ENCODE data around the gene KCTD17.

DNA sequence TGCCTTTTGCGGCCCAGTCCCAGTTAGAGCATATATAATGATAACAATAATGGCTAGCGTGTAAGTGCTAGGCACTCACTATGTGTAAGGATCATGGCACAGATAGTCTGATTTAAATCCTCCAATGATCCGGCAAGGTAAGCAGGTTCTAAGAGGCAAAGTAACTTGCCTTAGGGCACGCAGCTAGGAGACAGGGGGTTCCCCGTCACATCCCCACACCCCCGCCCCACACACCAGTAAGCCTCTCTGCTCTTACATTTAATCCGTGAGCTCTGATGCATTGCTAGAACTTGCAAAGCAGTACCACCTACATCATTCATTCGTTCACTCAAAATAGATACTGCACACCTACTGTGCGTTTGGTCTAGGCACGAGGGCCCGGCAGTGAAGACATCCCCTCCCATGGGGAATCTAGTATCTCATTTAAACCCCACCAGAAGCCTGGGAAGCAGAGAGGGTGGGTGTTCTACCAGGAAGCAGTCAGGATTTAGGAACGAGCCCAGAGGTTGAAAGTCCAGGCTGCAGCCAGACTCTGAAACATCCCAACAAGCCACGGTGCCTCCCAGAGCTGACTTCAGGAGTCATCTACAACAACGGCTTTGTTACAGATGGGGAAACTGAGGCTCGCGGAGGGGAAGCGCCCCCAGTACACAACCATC lies 37.3 kb downstream of the KCTD17 start:
- TF ChIP-seq CTCF (IDR thresholded peaks at IDR 0.05) (no peak), EZH2phosphoT487 (IDR thresholded peaks at IDR 0.05) (no peak)
